Transverse colon (tissue), 4 donors: ENCODE results near the gene NEK9. TPM values are rescaled to one million over a fixed set of nuclear protein-coding genes. Genes with fewer than 3 reads are reported as not detected.
"Not testable (repeated sequence)": the region's sequence is repeated elsewhere in the genome, so short reads cannot be mapped to it uniquely, and the experiment has no call there.

ENCODE experiments used
- DNase-seq: peaks from one replicate; pipeline ENCODE4 v3.0.0-alpha.2; 2019
- H3K27ac ChIP-seq, 4 donors: fragments of 200-600 bp; sonication (generic); 2 replicates each; pipeline ENCODE4 v1.5.1; 2016 to 2018; ENCODE audit warnings: inconsistent platforms in 4 of 4
- H3K27me3 ChIP-seq: fragments of 200-600 bp; sonication (generic); 2 replicates; pipeline ENCODE4 v1.5.1; 2017; ENCODE audit warnings: inconsistent platforms
- H3K36me3 ChIP-seq, 4 donors: fragments of 200-600 bp; sonication (generic); 2 replicates each; pipeline ENCODE4 v1.5.1; 2017 to 2019; ENCODE audit warnings: inconsistent platforms in 4 of 4
- H3K4me1 ChIP-seq, 4 donors: fragments of 200-600 bp; sonication (generic); 2 replicates each; pipeline ENCODE4 v1.5.1; 2017 to 2020; ENCODE audit warnings: inconsistent platforms in 4 of 4
- H3K4me3 ChIP-seq, 4 donors: fragments of 200-600 bp; sonication (generic); 1 replicate in 1 of 4; 2 replicates in 3 of 4; pipeline versions ENCODE4 v1.5.1 to v1.6.1; 2017 to 2019; ENCODE audit warnings: inconsistent platforms in 4 of 4
- H3K9me3 ChIP-seq, 2 donors: fragments of 200-600 bp; sonication (generic); 2 replicates each; pipeline ENCODE4 v1.5.1; 2017 to 2019; ENCODE audit warnings: inconsistent platforms in 2 of 2
- EP300 ChIP-seq: sonication (generic); formaldehyde crosslinking; IDR thresholded peaks from one replicate; pipeline ENCODE4 v1.6.1; 2017; ENCODE audit warnings: antibody characterized with exemption, low read depth
- POLR2A ChIP-seq: fragments of 450-650 bp; IDR thresholded peaks from one replicate; pipeline ENCODE4 v1.6.1; 2016; ENCODE audit warnings: antibody characterized with exemption, mild to moderate bottlenecking, moderate library complexity
- POLR2AphosphoS5 ChIP-seq, 3 donors: sonication (generic); formaldehyde crosslinking; IDR thresholded peaks; one replicate each; pipeline ENCODE4 v1.6.1; 2016; ENCODE audit warnings: antibody characterized with exemption in 3 of 3
- WGBS, 2 donors: methylation state at CpG; one replicate each; pipeline ENCODE4 v1.1.5; 2018; ENCODE audit warnings: low coverage in 1 of 2; 5-methylcytosine and 5-hydroxymethylcytosine counted together
- in situ Hi-C, 4 donors: fragments of 200-750 bp; cut with MboI; loops; one replicate each; pipeline versions ENCODE4 v1.15.0 to v1.15.1; 2017; ENCODE audit warnings: low sequenced_read_pairs in 3 of 4, low pct_ligation_motif_present in 1 of 4, low pct_unique_long_range_greater_than_20kb in 1 of 4
- intact Hi-C: fragments of 100-400 bp; cut with DNase I; formaldehyde crosslinking; loops from one replicate; pipeline ENCODE4 v1.15.1; 2023; ENCODE audit warnings: low total_unique reads
- total RNA-seq, 4 donors: library from RNA; depleted of rRNA; stranded (reverse); fragments of >200 nt; gene quantifications; one replicate each; pipeline ENCODE4 v1.1.0, GENCODE V29; 2016
- TF ChIP-seq, protein P1 (sequence below), 5 experiments: fragments of 200-600 bp in 3 of 5; fragments of 450-650 bp in 2 of 5; sonication (generic) in 3 of 5; IDR thresholded peaks; 1 replicate in 2 of 5; 2 replicates in 3 of 5; pipeline ENCODE4 v1.5.1; 2016 to 2017; ENCODE audit warnings: antibody characterized with exemption in 5 of 5, inconsistent platforms in 3 of 5, mild to moderate bottlenecking in 2 of 5, moderate library complexity in 1 of 5

Gene NEK9
- total RNA-seq, 4 donors from 2014 or later = 24.4 to 121 (median 53.4) TPM

DNA sequence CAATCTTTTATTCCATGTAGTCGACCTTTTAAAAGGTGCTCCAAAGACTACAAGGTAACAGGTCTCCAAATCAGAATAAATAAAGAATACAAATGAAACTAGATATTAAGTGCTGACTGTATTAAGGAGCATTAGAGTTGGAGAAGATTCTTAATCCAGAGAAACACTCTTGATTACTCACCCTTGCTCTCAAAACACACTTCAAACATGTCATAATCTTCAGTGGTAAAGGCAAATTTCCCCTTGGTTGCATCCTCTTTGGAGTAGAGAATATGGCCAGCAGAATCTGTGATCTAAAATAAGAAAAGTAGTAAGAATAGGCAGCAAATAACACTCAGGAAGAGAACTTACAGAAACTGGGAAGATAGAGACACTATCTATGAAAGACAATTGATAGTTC lies 25.0 kb upstream of the NEK9 start:
- TF ChIP-seq EP300 = no peak
- TF ChIP-seq POLR2AphosphoS5 (IDR thresholded peaks at IDR 0.05) = no peak
- TF ChIP-seq, protein P1, sequence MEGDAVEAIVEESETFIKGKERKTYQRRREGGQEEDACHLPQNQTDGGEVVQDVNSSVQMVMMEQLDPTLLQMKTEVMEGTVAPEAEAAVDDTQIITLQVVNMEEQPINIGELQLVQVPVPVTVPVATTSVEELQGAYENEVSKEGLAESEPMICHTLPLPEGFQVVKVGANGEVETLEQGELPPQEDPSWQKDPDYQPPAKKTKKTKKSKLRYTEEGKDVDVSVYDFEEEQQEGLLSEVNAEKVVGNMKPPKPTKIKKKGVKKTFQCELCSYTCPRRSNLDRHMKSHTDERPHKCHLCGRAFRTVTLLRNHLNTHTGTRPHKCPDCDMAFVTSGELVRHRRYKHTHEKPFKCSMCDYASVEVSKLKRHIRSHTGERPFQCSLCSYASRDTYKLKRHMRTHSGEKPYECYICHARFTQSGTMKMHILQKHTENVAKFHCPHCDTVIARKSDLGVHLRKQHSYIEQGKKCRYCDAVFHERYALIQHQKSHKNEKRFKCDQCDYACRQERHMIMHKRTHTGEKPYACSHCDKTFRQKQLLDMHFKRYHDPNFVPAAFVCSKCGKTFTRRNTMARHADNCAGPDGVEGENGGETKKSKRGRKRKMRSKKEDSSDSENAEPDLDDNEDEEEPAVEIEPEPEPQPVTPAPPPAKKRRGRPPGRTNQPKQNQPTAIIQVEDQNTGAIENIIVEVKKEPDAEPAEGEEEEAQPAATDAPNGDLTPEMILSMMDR (IDR thresholded peaks at IDR 0.05) = no peak
- TF ChIP-seq POLR2A = no peak
- in situ Hi-C loops = no loop called here
- no peaks in the 10 kb centered on the region for H3K36me3 ChIP-seq
- no peaks in the 10 kb centered on the region for H3K27me3 ChIP-seq
- H3K4me1 ChIP-seq = peaks cover 0 to 40% (median 6%) of the 10 kb centered on the region in 4 donors
- no peak overlapping the region for H3K27ac ChIP-seq
- WGBS, 2 donors = 85 to 86% methylated on average over 1 of the region's 1 CpG
- intact Hi-C loops = no loop called here
- DNase-seq = no peak
- H3K4me3 ChIP-seq = no peak overlapping the region
- H3K9me3 ChIP-seq = no peaks in the 10 kb centered on the region

DNA sequence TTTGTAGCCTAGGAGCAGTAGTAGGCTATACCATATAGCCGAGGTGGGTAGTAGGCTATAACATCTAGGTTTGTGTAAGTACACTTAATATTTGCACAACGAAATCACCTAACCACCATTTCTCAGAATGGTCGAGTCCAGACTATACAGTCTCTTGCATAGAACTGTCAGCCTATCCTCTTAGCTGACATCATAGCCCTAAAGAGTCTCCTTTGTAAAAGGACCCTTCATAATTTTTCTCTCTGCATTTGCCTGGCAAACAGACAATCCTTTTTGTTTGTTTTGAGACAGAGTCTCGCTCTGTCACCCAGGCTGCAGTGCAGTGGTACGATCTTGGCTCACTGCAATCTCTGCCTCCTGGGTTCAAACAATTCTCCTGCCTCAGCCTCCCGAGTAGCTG lies 23.8 kb upstream of the NEK9 start:
- H3K4me3 ChIP-seq, H3K27me3 ChIP-seq, DNase-seq, H3K9me3 ChIP-seq, H3K36me3 ChIP-seq, intact Hi-C loops, in situ Hi-C loops: not testable (repeated sequence)
- H3K4me1 ChIP-seq = peaks cover 0 to 49% (median 7%) of the 10 kb centered on the region in 4 donors
- peak overlapping the region; percentile 8 to 88 (median 70) for H3K27ac ChIP-seq
- 74 to 79% methylated on average over 5 to 6 of the region's 6 CpGs for WGBS, 2 donors

DNA sequence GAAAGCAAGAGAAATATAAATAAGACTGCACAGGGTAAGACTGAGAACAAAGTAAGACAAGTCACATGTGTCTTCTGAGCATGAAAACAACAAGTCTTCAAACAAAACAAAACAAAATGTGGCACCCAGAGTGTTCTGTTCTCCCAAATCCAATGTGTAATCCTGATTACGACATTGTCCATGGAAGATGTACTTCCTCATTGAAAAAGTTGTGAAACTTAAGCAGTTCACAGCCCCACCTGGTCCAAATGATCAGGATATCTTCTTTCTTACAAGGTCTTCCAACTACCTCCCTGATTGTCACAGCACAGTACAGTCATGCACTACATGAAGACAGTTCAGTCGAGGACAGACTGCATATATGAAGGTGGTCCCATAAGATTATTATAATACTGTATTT lies 23.3 kb upstream of the NEK9 start:
- WGBS, 2 donors = 79 to 80% methylated on average over 2 of the region's 2 CpGs
- no peak for DNase-seq
- Histone ChIP-seq H3K4me1 (peaks cover 0 to 50% (median 5%) of the 10 kb centered on the region in 4 donors), H3K27ac (peak overlapping the region; percentile 71 to 88 (median 80)), H3K36me3 (peaks cover 0 to under 1% (median 0%) of the 10 kb centered on the region in 4 donors), H3K9me3 (no peaks in the 10 kb centered on the region), H3K27me3 (no peaks in the 10 kb centered on the region), H3K4me3 (no peak overlapping the region)
- intact Hi-C loops (no loop called here), in situ Hi-C loops (no loop called here)
- TF ChIP-seq POLR2A = no peak
- TF ChIP-seq EP300 = peak; percentile 28
- peak in 2 of 3 donors; percentile 45 to 66 for TF ChIP-seq POLR2AphosphoS5 (IDR thresholded peaks at IDR 0.05)

DNA sequence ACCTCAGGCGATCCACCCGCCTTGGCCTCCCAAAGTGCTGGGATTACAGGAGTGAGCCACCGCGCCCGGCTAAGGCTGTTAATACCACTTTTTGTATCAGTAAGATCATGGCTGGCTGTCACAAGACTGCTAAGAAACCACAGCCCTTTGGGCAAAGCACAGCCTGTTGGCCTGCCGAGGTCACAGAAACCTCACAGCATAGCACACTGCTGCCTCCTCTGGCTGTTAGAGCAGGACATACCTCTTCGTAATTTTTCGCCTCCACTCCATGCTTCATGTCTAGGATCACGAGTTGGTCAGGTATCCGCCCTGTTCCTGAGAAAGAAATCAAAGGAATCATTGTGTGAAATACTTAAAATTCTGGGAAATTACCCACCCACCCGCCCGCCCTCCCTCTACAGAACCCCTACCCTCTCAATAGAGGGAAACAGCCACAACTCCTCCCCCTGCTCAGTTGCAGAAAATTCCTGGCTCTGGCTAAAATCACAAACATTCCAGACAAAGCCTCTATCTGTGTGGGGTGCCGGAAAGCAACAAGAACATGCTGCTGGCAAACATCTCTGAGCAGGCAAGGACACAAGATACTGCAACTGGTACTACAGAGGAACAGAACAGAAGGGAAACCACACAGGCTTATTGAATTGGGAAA lies 20.7 kb upstream of the NEK9 start:
- peak; percentile 53 for DNase-seq
- Histone ChIP-seq H3K36me3 (peaks cover 0 to 12% (median 0%) of the 10 kb centered on the region in 4 donors), H3K9me3 (no peaks in the 10 kb centered on the region), H3K4me1 (peaks cover 10 to 72% (median 14%) of the 10 kb centered on the region in 4 donors), H3K27ac (peak overlapping the region; percentile 71 to 88 (median 80)), H3K4me3 (no peak overlapping the region), H3K27me3 (no peaks in the 10 kb centered on the region)
- intact Hi-C loops (no loop called here), in situ Hi-C loops (loop anchor here in 2 of 4 donors (25.0 kb wide), 1 partner anchor 340 kb away; no protein-coding TSS in a partner anchor)
- TF ChIP-seq POLR2AphosphoS5 (IDR thresholded peaks at IDR 0.05) (peak in 2 of 3 donors; percentile 62 to 64), POLR2A (no peak), EP300 (no peak)
- TF ChIP-seq, protein P1 (IDR thresholded peaks at IDR 0.05) = peak in 4 of 5 experiments; percentile 12 to 31 (median 25)
- 65% methylated on average over 13 of the region's 13 CpGs; no CpG with 5 or more reads in 1 of the 2 donors for WGBS, 2 donors

DNA sequence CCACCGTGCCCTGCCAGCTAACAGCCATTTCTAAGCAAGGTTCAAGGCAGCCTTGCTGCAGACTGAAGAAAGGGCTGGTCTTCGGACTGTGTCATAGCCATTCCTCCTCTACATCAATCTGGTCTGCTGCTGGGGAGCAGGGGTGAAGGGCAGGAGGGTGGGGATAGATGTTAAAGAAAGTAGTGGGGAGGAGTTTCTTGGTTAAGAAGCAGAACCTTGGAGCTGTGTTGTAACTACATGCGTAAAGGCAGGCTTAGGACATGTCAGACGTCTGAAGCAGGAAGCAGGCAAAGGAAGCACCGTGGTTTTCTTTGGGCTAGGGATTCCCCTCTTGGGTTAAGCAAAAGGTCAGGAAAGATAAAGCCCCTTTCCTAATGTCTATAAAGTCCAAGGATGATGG lies 18.1 kb upstream of the NEK9 start:
- intact Hi-C loops (no loop called here), in situ Hi-C loops (loop anchor here in 2 of 4 donors (25.0 kb wide), 1 partner anchor 342 kb away; no protein-coding TSS in a partner anchor)
- Histone ChIP-seq H3K4me3 (no peak overlapping the region), H3K27me3 (no peaks in the 10 kb centered on the region), H3K9me3 (no peaks in the 10 kb centered on the region), H3K27ac (peak overlapping the region; percentile 43 to 88 (median 80)), H3K4me1 (peaks cover 16 to 86% (median 27%) of the 10 kb centered on the region in 4 donors), H3K36me3 (peaks cover 0 to 12% (median 0%) of the 10 kb centered on the region in 4 donors)
- TF ChIP-seq POLR2AphosphoS5 (IDR thresholded peaks at IDR 0.05) = peak in 1 of 3 donors; percentile 11
- no peak for TF ChIP-seq POLR2A
- TF ChIP-seq EP300 = peak; percentile 28
- peak; percentile 19 for DNase-seq
- WGBS, 2 donors = 65 to 100% methylated on average over 1 to 5 of the region's 5 CpGs
